ENCODE results near the gene GTF3C5. TPM values are rescaled to one million over a fixed set of nuclear protein-coding genes. Genes with fewer than 3 reads are reported as not detected.

The GTF3C5 gene
- total and polyA plus RNA-seq, 2 of the 4 experiments (the other 2 are of a cell fraction): 49.1 to 52.3 TPM

DNA sequence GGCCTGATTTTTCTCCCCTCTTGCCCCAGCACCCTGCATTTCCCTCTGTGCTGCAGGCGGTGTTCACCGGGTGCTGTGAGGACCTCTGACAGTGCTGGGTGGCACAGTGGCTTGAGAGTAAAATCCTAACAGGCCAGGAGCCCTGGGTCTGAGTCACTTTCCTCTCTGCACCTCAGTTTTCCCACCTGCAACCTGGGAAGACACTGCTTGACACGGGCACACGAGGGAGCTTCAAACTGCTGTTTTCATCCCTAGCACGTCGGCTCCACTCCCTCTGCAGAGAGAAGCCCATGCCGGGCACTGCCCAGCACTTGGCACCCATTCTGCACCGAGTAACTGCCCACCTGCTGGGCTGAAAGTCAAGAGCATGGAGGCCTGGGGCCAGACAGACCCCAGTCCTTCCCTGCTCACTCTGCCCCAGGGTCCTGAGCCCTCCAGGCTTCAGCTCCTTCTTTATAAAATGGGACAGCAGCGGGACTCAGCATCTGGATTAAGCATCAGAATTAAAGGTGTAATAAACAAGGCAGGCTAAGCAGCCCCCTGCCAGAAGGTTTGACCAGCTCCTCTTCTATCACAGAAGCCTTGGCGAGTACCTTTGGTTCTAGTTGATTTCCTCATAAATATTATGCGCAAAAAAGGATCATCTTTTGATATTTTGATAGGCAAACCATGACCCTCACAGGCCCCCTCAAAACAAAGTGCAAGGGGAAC lies 47.2 kb upstream of the GTF3C5 start:
- no peak for DNase-seq
- Histone ChIP-seq H2BK120ac (ENCODE audit: low read depth, low read length) (no peak overlapping the region), H4K20me1 (ENCODE audit: insufficient read depth, low read length) (no peaks in the 10 kb centered on the region), H2BK15ac (ENCODE audit: low read depth, low read length) (no peak overlapping the region), H3K27me3 (ENCODE audit: control insufficient read depth, insufficient read depth, low read length) (peaks cover 76% of the 10 kb centered on the region), H3K36me3 (ENCODE audit: control insufficient read depth, insufficient read depth, low read length) (no peaks in the 10 kb centered on the region), H3K18ac (ENCODE audit: low read depth, low read length) (no peak overlapping the region), H3K4me2 (ENCODE audit: low read depth, low read length) (no peak overlapping the region), H3K9me3 (ENCODE audit: control insufficient read depth, insufficient read depth, low read length) (no peaks in the 10 kb centered on the region), H4K5ac (ENCODE audit: low read depth, low read length) (no peak overlapping the region), H3K9ac (ENCODE audit: low read depth, low read length) (no peak overlapping the region), H3K9me1 (ENCODE audit: insufficient read depth, low read length) (no peaks in the 10 kb centered on the region), H4K8ac (ENCODE audit: low read depth in 2 of 2, low read length in 2 of 2) (no peak overlapping the region), H3K14ac (replicated peaks; ENCODE audit: low read depth, low read length) (no peak overlapping the region), H3K4me3 (ENCODE audit: insufficient read depth, low read depth, low read length) (no peak overlapping the region), H2AK5ac (ENCODE audit: low read depth, low read length) (no peak overlapping the region), H2AFZ (replicated peaks; ENCODE audit: low read length, poor library complexity) (no peak overlapping the region), H3K4ac (ENCODE audit: low read depth, low read length) (no peak overlapping the region), H3K23ac (ENCODE audit: low read depth, low read length) (no peak overlapping the region), H3K56ac (ENCODE audit: extremely low read depth, insufficient read depth, low read length) (no peak overlapping the region), H3K79me1 (ENCODE audit: low read depth in 1 of 2, low read length in 2 of 2) (no peaks in the 10 kb centered on the region), H4K91ac (ENCODE audit: insufficient read depth, low read depth, low read length) (no peak overlapping the region), H3K27ac (ENCODE audit: insufficient read depth, low read length) (no peak overlapping the region), H2AK9ac (replicated peaks; ENCODE audit: low read depth, low read length, poor library complexity) (no peak overlapping the region), H3K4me1 (ENCODE audit: control insufficient read depth, insufficient read depth, low read length) (no peaks in the 10 kb centered on the region), H2BK5ac (ENCODE audit: low read depth, low read length, poor library complexity, severe bottlenecking) (no peak overlapping the region), H2BK20ac (ENCODE audit: low read depth, low read length) (no peak overlapping the region)
- ChIA-PET CTCF (no interaction called here), POLR2A (ENCODE audit: unreplicated experiment) (no interaction called here)
- intact Hi-C loops (cut with micrococcal nuclease): no loop called here
- dilution Hi-C loops (cut with HindIII; ENCODE audit: low sequenced_read_pairs, unreplicated experiment): no loop called here
- no TSS peak for BruUV-seq (replicated peaks)
- ATAC-seq (ENCODE audit: low read depth): no peak
- in situ Hi-C loops (cut with MboI; ENCODE audit: low sequenced_read_pairs): no loop called here
- TF ChIP-seq MAFK (IDR thresholded peaks at IDR 0.05; ENCODE audit: low read depth, low read length) (no peak), RCOR1 (IDR thresholded peaks at IDR 0.05; ENCODE audit: insufficient replicate concordance, low read length) (no peak), USF2 (IDR thresholded peaks at IDR 0.05; ENCODE audit: low read depth, low read length) (no peak), RAD21 (IDR thresholded peaks at IDR 0.05; ENCODE audit: low read length) (no peak), NFE2L2 (IDR thresholded peaks at IDR 0.05; ENCODE audit: low read depth, low read length) (no peak), POLR2A (IDR thresholded peaks at IDR 0.05; ENCODE audit: low read depth, low read length) (no peak), CEBPB (IDR thresholded peaks at IDR 0.05; ENCODE audit: low read depth, low read length) (no peak), RFX5 (IDR thresholded peaks at IDR 0.05; ENCODE audit: low read depth, low read length) (no peak), CHD1 (IDR thresholded peaks at IDR 0.05; ENCODE audit: low read depth, low read length) (no peak)
- WGBS, 2 experiments (ENCODE audit: extremely low coverage in 2 of 2, insufficient read length in 1 of 2): 55% methylated on average over 4 of the region's 11 CpGs; no CpG with 5 or more reads in 1 of the 2 experiments
